HG03196 (cell line): ENCODE data around the gene POLR2E.

Experiments used
- ATAC-seq: cut with Tn5 transposase; IDR thresholded peaks from one replicate; pipeline ENCODE4 v1.9.1; 2021; ENCODE audit not compliant: unreplicated experiment

Gene POLR2E

DNA sequence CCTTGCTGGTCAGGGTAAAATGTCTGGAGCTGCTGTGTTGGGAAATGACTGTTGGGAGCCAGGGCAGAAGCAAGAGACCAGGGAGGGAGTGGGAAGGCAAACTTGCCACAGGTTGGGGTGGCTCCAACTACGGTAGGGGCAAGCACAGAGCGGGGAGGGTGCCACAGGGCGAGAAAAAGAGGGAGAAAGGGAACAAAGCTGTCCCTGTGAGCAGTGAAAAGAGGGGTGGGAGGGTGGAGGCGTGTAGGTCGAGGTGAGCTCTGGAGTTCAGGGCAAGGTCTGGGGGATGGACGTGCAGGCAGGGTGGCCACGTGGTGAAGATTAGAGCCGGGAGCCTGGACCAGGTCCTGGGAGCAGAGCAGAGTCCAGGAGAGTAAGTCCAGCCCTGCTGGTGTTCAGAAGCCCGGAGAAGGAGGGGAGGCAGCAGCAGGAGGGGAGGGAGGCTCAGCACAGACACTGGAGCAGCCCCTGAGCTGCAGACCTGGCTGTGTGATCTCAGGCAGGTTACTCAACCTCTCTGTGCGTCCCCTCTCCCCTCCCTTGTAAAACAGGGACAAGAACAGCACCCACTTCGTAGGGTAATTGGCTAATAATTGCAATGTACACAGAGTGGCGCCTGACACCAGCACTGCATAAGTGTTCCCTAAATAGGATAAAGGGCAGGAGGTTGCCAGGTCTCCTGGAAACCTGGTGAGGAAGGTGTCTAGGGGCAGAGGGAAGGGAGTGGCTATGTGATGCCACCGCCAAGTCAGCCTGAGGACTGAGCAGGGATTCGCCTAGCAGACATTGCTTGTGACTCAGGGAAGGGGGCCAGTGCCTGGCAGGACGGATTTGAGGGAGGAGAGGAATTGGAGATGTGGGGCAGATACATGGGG lies 3.2 kb upstream of the POLR2E start:
- ATAC-seq: no peak

DNA sequence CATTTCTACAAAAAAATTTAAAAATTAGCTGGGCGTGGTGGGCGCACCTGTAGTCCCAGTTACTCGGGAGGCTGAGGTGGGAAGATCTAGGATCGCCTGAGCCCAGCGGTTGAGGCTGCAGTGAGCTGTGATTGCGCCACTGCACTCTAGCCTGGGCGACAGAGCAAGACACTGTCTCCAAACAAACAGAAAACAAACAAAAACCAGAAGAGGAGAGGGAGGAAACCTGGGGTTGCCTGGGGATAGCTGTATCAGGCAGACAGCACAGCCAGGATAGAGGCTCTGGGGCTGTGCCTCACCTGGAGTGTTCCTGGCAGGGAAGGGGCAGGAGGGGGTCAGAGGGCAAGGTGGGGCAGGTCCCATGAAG lies 2.6 kb upstream of the POLR2E start:
- ATAC-seq: no peak

GRCh38 chr19:1094655-1094977 lies 559 bp downstream of the POLR2E start:
- ATAC-seq: no peak

- ATAC-seq: no peak
Observed at GRCh38 chr19:1093811-1094553, 1.2 kb downstream of the POLR2E start.

DNA sequence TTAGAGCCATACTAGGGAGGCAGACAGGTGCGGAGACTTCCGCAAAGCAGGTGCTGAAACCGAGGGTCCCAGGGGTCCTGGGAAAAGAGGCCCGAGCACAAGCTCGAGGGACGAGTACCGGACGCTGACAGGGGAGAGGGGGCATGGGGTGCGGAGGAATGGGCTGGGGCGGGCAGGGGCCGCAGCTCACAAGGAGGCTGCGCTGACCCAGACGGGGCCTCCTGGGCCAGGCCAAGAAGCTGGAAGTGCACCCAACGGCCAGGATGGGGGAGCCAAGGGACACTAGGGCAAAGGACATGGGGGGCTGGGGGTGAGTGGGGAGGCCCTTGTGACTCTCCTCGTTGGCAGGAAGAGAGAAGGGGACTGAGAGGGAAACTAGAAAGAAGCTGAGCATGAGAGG lies 1.8 kb downstream of the POLR2E start:
- ATAC-seq: no peak

DNA sequence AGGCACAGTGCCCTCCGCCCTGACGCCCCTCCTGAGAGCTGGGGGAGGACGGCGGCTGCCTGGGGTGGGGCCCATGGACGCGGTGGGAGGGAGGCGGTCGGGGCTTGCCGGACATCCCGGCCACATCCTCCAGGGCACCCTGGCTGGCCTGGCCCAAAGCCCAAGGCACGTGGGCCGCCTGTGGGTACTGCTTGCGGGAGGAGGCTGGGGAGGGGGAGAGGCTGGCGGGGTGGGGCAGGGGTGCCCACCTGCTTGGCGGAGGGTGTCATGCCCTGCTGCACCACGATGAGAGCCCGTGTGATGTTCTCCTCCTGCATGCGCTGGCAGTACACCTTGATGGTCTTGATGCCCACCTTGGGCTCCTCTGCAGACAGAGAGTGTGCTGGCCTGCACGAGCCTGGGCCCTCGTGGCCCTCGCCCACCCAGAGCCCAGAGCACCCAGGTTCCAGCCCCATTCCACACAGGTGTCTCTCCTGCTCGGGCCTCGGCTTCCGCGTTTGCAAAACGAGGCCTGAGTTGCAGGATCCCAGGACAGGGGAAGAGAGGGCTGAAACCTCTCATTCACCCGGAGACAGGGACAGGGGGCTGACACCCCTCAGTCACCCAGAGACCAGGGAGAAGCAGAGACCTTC lies 3.5 kb downstream of the POLR2E start:
- no peak for ATAC-seq

DNA sequence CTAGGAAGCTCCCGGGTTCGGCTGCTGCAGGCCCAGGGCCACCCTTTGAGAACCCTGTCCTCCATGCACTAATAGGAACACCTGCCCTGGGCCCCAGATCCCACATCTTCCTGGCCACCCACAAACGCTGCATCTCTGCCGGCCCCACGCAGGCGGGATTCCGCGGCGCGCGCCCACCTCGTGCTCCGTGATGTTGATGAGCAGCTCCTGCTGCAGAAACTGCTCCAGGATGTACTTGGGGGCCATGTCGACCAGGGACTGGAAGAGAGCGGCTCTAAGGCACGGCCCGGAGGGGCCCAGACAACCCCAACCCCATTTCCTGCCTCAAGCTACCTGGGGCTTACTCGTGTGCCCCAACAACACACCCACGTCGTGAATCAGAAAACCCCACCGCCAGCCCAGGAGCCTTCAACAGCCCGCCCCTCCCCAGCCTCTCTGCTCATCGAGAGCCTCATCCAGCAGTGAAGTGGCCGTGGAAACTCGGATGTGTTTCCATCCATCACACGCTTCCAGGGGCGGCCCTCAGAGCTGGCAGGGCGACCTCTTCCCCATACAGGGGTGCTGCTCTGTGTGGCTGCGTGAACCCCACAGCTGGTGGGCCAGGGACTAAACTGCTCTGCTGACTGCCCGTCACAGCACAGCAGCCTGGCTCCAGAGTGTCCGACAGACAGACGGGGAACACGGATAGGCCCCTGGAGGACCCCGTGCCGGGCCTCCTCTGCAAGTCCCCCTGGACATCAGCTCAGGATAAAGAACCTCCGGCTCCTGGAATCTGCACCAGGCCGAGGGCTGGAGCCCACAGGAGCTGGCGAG lies 4.2 kb downstream of the POLR2E start:
- no peak for ATAC-seq

DNA sequence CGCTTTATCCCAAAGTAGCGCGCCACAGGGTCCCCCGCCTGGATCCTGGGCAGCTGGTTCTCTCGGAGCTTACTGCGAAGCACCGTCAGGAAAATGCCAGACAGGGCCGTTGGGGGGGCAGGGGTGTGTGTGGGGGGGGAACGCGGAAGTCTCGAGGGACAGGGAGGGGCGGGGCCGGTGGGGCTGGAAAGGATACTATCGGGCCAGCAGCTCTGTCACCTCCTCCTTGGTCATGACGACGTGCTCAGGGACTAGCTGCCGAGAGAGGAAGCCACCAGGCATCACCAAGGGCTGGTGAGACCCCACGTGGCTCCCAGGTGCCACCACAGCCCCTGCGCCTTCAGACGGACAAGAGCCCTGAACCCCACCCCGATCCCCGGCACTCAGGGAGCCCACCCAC lies 5.3 kb downstream of the POLR2E start:
- ATAC-seq: no peak

- ATAC-seq: no peak
Observed at GRCh38 chr19:1089126-1089771, 5.9 kb downstream of the POLR2E start.

GRCh38 chr19:1088416-1089010 lies 6.7 kb downstream of the POLR2E start:
- no peak for ATAC-seq

DNA sequence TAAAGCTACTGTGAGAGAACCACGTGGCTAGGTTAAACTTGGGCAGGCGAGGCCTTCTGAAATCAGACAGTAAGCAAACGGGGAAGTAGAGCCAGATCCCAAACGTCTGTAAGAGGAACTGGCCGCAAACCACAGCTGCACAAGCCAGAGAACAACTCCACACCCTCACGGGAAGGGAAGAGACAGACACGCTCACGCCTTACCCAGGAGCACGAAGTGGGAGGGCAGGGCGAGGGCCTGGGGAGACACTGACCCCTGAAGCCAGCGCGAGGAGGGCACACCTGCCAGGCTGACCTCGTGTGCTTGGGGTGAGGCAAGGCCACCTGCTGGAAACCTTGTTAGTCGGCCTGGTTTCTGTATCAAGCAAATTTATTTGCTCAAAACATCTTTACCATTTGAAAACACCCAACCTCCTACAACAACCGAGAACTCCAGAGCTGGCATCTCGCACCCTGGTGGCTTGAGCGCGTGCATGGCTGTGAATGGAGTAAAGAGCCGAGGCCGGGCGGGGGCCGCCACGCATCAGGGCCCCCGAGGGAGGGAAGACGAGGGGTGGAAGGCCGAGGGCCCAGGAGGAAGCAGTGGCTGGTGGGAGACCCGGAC lies 7.3 kb downstream of the POLR2E start:
- ATAC-seq: no peak

DNA sequence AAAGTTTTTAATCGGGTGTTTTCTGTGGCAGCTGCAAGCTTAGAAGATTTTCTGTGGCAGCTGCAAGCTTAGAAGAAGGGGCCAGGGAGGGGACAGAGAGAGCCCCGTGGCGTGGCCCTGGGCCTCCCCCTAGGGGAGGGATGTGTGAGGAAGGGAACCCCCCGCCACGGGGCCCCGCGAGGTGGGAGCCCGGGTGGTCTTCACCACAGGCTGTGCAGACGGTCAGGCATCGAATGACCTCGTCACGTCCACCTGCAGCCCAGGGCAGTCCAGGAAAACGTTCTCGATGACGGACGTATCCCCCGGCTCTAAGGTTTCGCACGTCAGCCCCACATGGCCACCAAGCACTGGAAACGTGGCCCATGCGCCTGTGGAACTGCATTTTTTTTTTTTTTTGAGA lies 8.6 kb downstream of the POLR2E start:
- ATAC-seq: no peak

DNA sequence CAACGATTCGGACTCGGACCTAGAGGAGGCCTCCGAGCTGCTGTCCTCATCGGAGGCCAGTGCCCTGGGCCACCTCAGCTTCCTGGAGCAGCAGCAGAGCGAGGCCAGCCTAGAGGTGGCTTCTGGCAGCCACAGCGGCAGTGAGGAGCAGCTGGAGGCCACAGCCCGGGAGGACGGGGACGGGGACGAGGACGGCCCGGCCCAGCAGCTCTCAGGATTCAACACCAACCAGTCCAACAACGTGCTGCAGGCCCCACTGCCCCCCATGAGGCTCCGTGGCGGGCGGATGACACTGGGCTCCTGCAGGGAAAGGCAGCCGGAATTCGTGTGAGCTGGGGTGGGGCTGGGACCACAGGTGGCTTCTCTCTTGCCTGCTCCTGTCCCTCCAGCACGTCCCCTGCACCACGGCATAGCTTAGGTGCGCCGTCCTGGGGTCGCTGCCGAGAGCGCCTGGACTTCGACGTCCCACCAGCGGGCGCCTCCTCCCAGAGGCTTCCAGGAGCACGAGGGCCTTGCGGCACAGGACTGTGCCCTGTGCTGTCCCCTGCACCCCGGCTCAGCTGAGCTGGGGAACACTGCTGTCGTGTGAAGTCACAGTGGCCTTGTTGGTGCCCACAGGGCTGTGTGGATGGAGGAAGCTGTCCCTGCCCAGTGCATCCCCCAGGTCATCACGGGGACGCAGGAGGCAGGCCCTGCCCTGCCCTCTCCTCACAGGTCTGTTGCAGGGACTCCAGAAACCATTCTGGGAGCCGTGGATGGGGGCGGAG lies 9.3 kb downstream of the POLR2E start:
- ATAC-seq: no peak

- ATAC-seq: no peak
Observed at GRCh38 chr19:1085053-1085658, 10.0 kb downstream of the POLR2E start.

DNA sequence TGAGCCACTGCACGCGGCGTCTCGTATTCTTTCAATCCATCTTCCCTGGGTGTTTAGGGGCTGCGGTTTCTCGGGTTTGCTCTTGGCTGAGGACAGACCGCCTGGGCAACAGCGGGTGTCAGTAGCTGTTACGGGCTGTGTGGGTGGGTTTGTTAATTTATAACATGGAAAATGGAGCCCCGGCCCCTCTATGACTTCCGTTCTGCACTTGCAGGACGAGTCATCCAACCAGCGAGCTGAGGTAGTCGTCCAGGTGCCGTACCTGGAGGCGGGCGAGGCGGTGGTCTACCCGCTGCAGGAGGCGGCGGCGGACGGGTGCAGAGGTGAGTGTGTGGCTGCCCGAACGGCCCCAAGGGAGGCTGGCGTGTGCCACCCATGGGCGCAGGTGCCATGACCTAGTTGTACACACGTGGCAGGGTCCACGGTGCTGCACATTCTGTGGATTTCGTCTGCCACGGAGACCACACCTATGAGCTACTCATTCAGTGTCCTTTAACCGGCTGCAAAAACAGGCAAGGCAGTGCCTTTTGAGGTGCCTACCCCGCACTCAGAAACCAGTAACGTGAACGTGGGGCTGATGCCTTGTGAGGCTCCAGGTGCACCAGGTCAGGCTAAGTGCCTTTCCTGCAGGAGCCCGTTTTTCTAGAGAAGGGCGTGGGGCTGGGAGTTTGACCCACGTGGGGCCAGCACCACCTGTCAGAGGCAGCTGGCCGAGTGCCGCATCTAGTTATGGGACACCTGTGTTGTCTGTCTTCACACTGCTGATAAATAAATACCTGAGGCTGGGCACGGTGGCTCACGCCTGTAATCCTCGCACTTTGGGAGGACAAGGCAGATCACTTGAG lies 10.9 kb downstream of the POLR2E start:
- ATAC-seq: no peak

GRCh38 chr19:1082928-1083816 lies 12.0 kb downstream of the POLR2E start:
- ATAC-seq: no peak
